Activated naive CD8-positive, alpha-beta T cell (primary cell): Measurements from ENCODE around the gene FAM111B.
A peak's percentile ranks its signal among the peaks of the same experiment; 100 is the strongest.
"Not testable (repeated sequence)": the region's sequence is repeated elsewhere in the genome, so short reads cannot be mapped to it uniquely, and the experiment has no call there.

ENCODE experiments used
- H3K27ac Mint-ChIP-seq: one replicate; pipeline ENCODE4 v1.8.0; 2021; ENCODE audit warnings: mixed read lengths
- H3K27me3 Mint-ChIP-seq: one replicate; pipeline ENCODE4 v1.8.0; 2021; ENCODE audit warnings: mixed read lengths
- H3K36me3 Mint-ChIP-seq: one replicate; pipeline ENCODE4 v1.8.0; 2021; ENCODE audit warnings: mixed read lengths
- H3K4me1 Mint-ChIP-seq: one replicate; pipeline ENCODE4 v1.8.0; 2021; ENCODE audit warnings: low read depth, mixed read lengths
- H3K4me3 Mint-ChIP-seq: one replicate; pipeline ENCODE4 v1.8.0; 2021; ENCODE audit warnings: mild to moderate bottlenecking, mixed read lengths
- H3K9me3 Mint-ChIP-seq: one replicate; pipeline ENCODE4 v1.8.0; 2021; ENCODE audit warnings: low read depth, mixed read lengths

The FAM111B gene, protein sequence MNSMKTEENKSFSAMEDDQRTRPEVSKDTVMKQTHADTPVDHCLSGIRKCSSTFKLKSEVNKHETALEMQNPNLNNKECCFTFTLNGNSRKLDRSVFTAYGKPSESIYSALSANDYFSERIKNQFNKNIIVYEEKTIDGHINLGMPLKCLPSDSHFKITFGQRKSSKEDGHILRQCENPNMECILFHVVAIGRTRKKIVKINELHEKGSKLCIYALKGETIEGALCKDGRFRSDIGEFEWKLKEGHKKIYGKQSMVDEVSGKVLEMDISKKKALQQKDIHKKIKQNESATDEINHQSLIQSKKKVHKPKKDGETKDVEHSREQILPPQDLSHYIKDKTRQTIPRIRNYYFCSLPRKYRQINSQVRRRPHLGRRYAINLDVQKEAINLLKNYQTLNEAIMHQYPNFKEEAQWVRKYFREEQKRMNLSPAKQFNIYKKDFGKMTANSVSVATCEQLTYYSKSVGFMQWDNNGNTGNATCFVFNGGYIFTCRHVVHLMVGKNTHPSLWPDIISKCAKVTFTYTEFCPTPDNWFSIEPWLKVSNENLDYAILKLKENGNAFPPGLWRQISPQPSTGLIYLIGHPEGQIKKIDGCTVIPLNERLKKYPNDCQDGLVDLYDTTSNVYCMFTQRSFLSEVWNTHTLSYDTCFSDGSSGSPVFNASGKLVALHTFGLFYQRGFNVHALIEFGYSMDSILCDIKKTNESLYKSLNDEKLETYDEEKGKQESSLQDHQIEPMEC

DNA sequence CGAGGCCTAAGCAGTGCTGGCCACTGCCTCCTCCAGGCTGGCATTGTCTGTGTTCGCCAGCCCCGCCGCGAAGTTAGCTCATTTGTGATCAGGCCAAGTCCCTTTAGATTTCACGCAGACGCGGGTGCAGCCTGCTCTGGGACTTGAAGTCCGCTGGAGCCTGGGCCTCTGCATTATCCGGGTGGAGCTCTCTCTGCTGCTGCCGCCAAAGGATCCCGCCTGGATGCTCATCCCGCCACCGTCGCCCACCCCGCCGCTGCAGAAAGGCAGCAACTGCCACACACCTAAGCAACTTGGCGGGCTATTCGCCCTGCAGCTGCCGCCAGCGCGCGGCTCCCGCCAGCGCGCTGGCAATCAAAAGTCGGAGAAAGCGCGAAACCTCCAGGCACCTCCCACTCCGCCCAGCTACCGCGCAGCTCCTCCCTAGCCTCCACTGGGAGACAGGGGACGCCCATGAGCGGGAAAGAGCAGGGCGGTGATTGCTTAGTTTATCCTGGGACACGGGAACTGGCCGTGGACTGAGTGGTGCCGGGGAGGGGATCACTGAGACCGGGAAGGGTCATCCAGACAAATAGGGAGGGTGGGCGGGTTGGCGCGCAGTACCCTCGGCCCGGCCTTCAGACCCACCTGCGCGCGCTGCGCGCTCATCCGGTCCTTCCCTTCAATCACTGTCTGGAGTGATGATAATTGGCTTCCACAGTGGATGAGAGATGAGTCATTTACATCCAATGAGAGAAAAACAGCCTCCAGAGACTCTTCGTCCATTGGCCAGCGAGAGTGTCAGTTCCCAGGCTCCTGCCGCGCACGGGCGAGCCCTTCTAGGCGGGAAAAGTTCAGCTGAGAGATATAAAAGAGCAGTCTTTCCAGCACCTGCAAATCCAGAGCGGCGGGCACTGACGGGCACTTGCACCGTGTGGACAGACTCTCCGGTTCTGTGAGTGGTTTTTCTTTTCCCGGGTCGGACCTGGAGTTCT is at the start of gene FAM111B:
TSS of gene FAM111B (plus strand) at position 875 of the 974 bp plus-strand sequence. CDS start 2,389 bp downstream, outside the sequence.
- Mint-ChIP-seq H3K4me3 (peak within 1 kb of the TSS; percentile 83), H3K27ac (no peak within 1 kb of the TSS), H3K36me3 (no peaks in the 10 kb centered on the region), H3K4me1 (peaks cover 32% of the 10 kb centered on the region), H3K27me3 (peaks cover 31% of the 10 kb centered on the region), H3K9me3 (no peaks in the 10 kb centered on the region)

GRCh38 chr11:59058120-59059033 is 48.7 kb upstream of the FAM111B start:
- not testable (repeated sequence) for H3K9me3 Mint-ChIP-seq, H3K4me1 Mint-ChIP-seq, H3K36me3 Mint-ChIP-seq, H3K27ac Mint-ChIP-seq
- Mint-ChIP-seq H3K4me3 (peak overlapping the region; percentile 81), H3K27me3 (peaks cover 27% of the 10 kb centered on the region)

- H3K27me3 Mint-ChIP-seq, result peaks cover 29% of the 10 kb centered on the region
- not testable (repeated sequence) for H3K4me3 Mint-ChIP-seq, H3K4me1 Mint-ChIP-seq, H3K9me3 Mint-ChIP-seq, H3K27ac Mint-ChIP-seq, H3K36me3 Mint-ChIP-seq
These were observed 46.9 kb upstream of the FAM111B start for GRCh38 chr11:59060096-59060495.

DNA sequence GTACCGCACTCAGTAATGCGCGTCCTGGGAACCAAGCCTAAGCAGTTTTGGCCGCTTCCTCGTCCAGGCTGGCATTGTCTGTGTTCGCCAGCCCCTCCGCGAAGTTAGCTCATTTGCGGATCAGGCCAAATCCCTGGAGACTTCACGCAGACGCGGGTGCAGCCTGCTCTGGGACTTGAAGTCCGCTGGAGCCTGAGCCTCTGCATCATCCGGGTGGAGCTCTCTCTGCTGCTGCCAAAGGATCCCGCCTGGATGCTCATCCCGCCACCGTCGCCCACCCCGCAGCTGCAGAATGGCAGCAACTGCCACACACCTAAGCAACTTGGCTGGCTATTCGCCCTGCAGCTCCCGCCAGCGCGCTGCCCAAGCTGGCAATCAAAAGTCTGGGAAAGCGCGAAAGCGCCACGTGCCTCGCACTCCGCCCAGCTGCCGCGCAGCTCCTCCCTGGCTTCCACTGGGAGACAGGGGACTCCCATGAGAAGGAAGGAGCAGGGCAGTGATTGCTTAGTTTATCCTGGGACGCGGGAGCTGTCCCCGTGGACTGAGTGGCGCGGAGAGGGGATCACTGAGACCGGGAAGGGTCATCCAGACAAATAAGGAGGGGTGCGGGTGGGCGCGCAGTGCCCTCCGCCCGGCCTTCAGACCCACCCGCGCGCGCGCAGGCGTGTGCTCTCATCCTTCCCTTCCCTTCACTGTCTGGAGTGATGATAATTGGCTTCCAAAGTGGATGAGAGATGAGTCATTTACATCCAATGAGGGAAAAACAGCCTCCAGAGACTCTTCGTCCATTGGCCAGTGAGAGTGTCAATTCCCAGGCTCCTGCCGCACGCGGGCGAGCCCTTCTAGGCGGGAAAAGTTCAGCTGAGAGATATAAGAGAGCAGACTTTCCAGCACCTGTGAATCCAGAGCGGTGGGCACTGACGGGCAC is 44.2 kb upstream of the FAM111B start:
- no peaks in the 10 kb centered on the region for H3K36me3 Mint-ChIP-seq
- no peak overlapping the region for H3K27ac Mint-ChIP-seq
- H3K27me3 Mint-ChIP-seq, result peaks cover 23% of the 10 kb centered on the region
- H3K4me3 Mint-ChIP-seq, result no peak overlapping the region
- H3K9me3 Mint-ChIP-seq, result no peaks in the 10 kb centered on the region
- peaks cover 8% of the 10 kb centered on the region for H3K4me1 Mint-ChIP-seq

GRCh38 chr11:59063996-59064727 is 42.9 kb upstream of the FAM111B start:
- H3K27me3 Mint-ChIP-seq, result peaks cover 22% of the 10 kb centered on the region
- not testable (repeated sequence) for H3K9me3 Mint-ChIP-seq, H3K4me1 Mint-ChIP-seq, H3K4me3 Mint-ChIP-seq, H3K27ac Mint-ChIP-seq, H3K36me3 Mint-ChIP-seq

DNA sequence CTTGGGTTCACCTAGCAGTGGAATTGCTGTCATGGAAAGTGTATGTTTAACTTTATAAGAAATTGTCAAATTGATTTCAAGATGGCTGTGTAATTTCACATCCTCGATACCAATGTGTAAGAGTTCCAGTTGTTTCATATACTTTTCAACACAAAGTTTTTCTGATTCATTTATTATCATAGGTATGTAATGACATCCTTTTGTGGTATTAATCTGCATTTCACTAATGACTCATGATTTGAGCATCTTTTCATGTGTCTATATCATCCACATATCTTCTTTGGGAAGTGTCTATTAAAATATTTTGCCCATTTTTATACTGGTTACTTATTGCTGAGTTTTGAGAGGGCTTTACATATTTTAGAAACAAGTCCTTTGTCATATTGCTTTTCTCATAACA is 38.0 kb upstream of the FAM111B start:
- Mint-ChIP-seq H3K9me3 (no peaks in the 10 kb centered on the region), H3K27me3 (peaks cover 17% of the 10 kb centered on the region), H3K4me3 (no peak overlapping the region), H3K27ac (no peak overlapping the region), H3K36me3 (no peaks in the 10 kb centered on the region), H3K4me1 (no peaks in the 10 kb centered on the region)

GRCh38 chr11:59076876-59077571 is 30.0 kb upstream of the FAM111B start:
- Mint-ChIP-seq H3K27ac (no peak overlapping the region), H3K36me3 (peaks cover 7% of the 10 kb centered on the region), H3K9me3 (peaks cover 3% of the 10 kb centered on the region), H3K27me3 (peaks cover 23% of the 10 kb centered on the region), H3K4me3 (no peak overlapping the region), H3K4me1 (peaks cover 13% of the 10 kb centered on the region)

DNA sequence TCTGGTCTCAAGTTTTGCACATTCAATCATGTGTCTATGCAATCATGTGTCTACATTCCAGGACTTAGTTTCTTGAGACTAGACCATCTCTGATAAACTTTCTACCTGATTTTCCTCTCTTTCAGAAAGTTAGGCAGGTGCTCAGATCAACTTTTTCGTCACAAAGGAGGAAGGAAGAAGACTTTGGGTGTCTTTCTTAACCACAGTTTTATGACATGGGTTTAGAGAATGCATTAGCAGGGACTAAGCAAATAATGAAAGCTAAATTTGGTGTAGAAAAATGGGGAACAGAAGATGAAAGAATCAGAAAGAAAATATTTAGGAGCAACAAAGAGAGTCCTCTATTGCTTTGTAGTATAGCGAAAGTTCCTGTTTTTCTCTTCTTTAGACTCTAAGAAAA is 28.6 kb upstream of the FAM111B start:
- Mint-ChIP-seq H3K9me3 (peaks cover 3% of the 10 kb centered on the region), H3K4me1 (peaks cover 13% of the 10 kb centered on the region), H3K27ac (no peak overlapping the region), H3K27me3 (peaks cover 18% of the 10 kb centered on the region), H3K4me3 (no peak overlapping the region), H3K36me3 (peaks cover 7% of the 10 kb centered on the region)

DNA sequence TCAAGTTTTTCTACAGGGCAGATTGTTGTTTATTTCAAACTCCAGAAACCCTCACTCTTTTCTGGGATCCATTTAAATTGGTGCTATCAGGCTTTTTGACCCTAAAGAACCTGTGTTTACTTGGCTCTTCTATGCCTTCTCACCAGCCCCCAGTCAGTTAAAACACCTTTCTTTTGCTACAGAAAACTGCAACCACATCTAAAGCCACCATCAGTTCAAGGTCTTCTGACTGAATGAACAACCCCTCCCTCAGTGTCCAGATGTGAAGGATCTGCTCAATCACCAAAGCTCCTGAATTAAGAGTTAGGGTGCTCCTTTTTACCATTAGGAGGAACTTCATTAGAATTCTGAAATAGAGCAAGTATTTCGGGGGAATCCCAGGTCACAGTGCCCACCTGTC is 28.0 kb upstream of the FAM111B start:
- Mint-ChIP-seq H3K27ac (no peak overlapping the region), H3K9me3 (peaks cover 3% of the 10 kb centered on the region), H3K4me1 (peaks cover 13% of the 10 kb centered on the region), H3K4me3 (no peak overlapping the region), H3K36me3 (peaks cover 7% of the 10 kb centered on the region), H3K27me3 (peaks cover 16% of the 10 kb centered on the region)

DNA sequence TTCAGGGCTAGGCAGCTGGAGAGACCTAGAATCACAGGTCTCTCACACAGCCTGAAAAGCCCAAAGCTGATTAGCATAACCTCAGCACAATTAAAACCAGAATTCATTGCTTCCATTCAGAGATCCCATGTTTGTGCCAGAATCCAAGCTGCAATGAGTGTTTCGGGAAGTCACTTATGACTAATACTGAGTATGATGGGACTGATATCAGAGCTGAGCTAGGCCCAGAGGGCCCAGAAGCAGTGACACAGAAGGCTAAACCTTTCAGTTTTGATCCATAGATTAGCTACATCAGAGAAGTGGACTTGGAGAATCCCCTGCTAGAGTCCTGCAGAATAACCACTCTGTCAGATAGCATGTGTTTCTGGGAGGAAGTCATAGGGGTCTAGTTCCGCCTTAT is 26.6 kb upstream of the FAM111B start:
- not testable (repeated sequence) for H3K27me3 Mint-ChIP-seq, H3K27ac Mint-ChIP-seq, H3K4me3 Mint-ChIP-seq, H3K9me3 Mint-ChIP-seq, H3K36me3 Mint-ChIP-seq
- H3K4me1 Mint-ChIP-seq, result peaks cover 13% of the 10 kb centered on the region

DNA sequence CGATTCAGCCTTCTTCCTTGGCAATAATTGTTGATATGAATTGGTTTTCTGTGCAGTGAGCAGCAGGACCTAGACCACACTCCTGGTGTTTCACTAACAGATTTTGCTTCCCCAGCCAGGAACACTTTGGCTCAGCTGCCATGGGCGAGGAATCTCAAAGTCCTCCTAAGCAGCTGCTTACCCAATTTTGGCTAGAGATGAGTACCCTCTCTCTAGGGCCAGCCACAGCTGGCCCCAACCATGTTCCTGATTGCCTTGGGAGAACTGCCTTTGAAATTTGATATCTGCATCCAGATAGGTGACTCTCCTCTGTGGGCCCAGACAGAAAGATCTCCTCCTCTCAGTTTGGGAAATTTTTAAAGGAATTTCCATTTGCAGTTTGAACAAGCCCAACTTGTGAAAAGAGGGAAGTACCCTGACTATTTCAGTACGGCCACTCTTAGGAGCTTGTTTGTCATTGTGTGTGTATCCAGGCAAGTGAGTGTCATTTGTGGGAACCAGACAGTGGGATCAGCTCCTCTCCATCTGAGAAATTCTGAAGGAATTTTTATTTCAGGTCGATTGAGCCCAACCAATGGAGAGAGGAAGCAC is 25.5 kb upstream of the FAM111B start:
- not testable (repeated sequence) for H3K9me3 Mint-ChIP-seq, H3K27ac Mint-ChIP-seq, H3K36me3 Mint-ChIP-seq, H3K4me3 Mint-ChIP-seq, H3K27me3 Mint-ChIP-seq
- H3K4me1 Mint-ChIP-seq, result peaks cover 13% of the 10 kb centered on the region

DNA sequence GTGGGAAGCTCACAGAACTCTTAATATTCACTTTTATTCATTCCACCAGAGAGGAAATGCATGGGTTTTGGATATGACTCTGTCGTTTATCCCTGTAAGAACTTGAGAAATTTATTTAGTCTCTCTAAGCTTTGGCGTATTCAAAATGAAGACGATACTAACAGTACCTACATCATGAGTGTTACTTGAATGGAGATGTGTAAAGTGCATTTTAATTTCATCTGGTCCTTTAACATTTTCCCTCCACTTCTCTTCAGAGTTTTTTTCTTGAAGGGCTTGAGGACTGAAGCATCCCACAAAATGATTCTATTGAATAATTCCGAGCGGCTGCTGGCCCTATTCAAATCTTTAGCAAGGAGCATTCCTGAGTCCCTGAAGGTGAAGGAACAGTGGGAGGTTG is 21.0 kb upstream of the FAM111B start, which contains the start of gene GLYATL1B:
TSS of gene GLYATL1B (plus strand) at position 301 of the 400 bp plus-strand sequence. CDS start at position 301, 0 bp downstream.
- H3K36me3 Mint-ChIP-seq, H3K27me3 Mint-ChIP-seq, H3K4me1 Mint-ChIP-seq, H3K27ac Mint-ChIP-seq, H3K9me3 Mint-ChIP-seq, H3K4me3 Mint-ChIP-seq: not testable (repeated sequence)
